ENCODE measurements around the gene HTT. TPM values are rescaled to one million over a fixed set of nuclear protein-coding genes. Genes with fewer than 3 reads are reported as not detected.

The HTT gene
- polyA plus RNA-seq, 1 donor (not counting 4 experiments of a cell fraction or from before 2014, with no cell fraction given) = 16.2 TPM

DNA sequence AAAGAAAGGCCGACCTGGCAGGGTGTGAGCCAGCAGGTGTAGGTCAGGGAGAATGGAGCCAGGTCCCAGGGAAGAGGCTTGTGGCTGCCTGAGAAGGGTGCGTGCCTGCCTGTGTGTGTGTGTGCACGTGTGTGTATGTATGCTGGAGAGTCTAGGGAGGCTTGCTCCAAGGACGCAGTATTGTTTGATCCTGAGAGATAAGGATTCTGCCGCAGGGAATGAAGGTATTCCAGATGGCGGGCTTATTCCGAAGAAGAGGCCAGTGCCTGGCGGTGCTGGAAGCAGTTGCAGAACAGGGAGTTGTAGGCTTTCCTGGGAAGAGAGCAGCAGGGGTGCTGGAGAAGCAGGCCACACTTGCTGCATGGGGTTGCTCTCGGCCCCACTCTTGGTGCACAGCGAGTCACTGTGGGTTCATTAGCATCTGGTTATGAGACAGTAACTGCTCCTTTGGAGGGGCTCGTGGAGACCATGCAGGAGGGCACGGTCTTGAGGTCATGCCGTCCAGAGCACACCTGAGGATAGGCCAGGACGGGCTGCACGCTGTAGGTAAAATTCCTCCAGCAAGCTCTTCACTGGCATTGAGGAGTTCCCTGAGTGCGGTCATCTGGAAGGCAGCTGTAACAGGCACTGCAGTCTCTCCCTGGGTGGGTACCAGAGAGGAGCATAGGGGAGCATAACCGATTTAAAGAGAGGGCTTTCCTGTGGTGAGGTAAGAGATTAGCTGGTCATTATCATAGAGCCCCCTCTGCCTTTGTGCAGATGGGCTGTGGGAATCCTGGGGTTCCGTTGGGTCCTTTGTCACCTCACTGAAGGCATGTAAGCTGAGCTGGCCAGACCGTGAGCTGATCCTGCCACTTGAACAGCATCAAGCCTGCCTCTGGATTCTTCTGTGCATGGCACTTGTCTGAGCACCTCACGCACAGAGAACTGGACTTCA is 144.6 kb downstream of the HTT start:
- dilution Hi-C loops (cut with MboI; ENCODE audit: extremely low pct_ligation_motif_present, low sequenced_read_pairs) = no loop called here

DNA sequence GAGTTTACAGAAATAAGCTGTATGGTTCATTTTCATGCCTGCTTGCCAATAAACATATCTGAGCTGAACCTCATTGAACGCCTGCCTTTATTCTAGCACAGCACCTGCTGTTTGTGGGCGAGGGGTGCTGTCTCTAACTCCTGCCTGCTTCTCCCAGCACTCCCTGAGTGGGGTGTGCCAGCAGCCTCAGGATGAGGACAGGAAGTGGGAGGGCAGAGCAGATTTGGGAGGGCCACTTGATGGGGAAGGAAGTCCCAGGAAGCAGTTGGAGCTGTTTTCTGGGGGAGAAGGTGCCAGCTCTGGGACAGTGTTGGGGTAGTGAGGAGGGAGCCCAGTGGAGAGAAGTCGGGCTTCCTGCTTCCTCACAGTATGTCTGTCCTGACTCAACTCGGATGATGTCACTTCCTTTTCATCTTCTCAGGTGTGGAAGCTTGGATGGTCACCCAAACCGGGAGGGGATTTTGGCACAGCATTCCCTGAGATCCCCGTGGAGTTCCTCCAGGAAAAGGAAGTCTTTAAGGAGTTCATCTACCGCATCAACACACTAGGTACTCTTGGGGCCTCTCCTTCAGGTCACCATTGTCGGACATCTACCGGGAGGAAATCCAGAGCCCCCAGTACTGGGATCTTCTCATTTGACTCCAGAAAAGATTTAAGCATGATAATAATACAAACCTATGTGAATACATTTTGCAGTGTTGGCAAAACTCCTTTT is 145.4 kb downstream of the HTT start:
- H3K4me1 ChIP-seq (ENCODE audit: control insufficient read depth, extremely low read depth, insufficient read depth, low read length) = no peaks in the 10 kb centered on the region
- H3K4me3 ChIP-seq (ENCODE audit: control insufficient read depth in 2 of 3, extremely low read depth in 1 of 3, insufficient read depth in 2 of 3, low read depth in 1 of 3, low read length in 3 of 3) = no peak overlapping the region
- H3K36me3 ChIP-seq (ENCODE audit: control insufficient read depth in 2 of 2, extremely low read depth in 1 of 2, insufficient read depth in 2 of 2, low read length in 2 of 2) = peaks cover 45 to 48% of the 10 kb centered on the region in 2 experiments
- H3K79me2 ChIP-seq (ENCODE audit: control insufficient read depth, insufficient read depth, low read length) = no peaks in the 10 kb centered on the region
- TF ChIP-seq, protein P1, sequence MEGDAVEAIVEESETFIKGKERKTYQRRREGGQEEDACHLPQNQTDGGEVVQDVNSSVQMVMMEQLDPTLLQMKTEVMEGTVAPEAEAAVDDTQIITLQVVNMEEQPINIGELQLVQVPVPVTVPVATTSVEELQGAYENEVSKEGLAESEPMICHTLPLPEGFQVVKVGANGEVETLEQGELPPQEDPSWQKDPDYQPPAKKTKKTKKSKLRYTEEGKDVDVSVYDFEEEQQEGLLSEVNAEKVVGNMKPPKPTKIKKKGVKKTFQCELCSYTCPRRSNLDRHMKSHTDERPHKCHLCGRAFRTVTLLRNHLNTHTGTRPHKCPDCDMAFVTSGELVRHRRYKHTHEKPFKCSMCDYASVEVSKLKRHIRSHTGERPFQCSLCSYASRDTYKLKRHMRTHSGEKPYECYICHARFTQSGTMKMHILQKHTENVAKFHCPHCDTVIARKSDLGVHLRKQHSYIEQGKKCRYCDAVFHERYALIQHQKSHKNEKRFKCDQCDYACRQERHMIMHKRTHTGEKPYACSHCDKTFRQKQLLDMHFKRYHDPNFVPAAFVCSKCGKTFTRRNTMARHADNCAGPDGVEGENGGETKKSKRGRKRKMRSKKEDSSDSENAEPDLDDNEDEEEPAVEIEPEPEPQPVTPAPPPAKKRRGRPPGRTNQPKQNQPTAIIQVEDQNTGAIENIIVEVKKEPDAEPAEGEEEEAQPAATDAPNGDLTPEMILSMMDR (optimal IDR thresholded peaks at IDR 0.05 in 1 of 3, IDR thresholded peaks at IDR 0.05 in 1 of 3, conservative IDR thresholded peaks at IDR 0.05 in 1 of 3; ENCODE audit: extremely low read depth in 1 of 3, insufficient read depth in 2 of 3, low read length in 3 of 3) = no peak
- TF ChIP-seq EZH2 (IDR thresholded peaks at IDR 0.05; ENCODE audit: low read length) = no peak
- no peaks in the 10 kb centered on the region for H3K9me1 ChIP-seq (ENCODE audit: control insufficient read depth, extremely low read depth, insufficient read depth, low read length)
- no peak overlapping the region for H3K9ac ChIP-seq (ENCODE audit: control insufficient read depth, extremely low read depth, insufficient read depth, low read length)
- no peak overlapping the region for H2AFZ ChIP-seq (ENCODE audit: control insufficient read depth, low read length)
- no peaks in the 10 kb centered on the region for H3K9me3 ChIP-seq (ENCODE audit: control insufficient read depth, low read depth, low read length)
- H3K4me2 ChIP-seq (ENCODE audit: control insufficient read depth, extremely low read depth, insufficient read depth, low read depth, low read length) = no peak overlapping the region
- DNase-seq (ENCODE audit: low read depth, low spot score) (no peak), FAIRE-seq (no peak)
- dilution Hi-C loops (cut with MboI; ENCODE audit: extremely low pct_ligation_motif_present, low sequenced_read_pairs) = no loop called here
- H4K20me1 ChIP-seq (ENCODE audit: control insufficient read depth, extremely low read depth, insufficient read depth, low read length) = no peaks in the 10 kb centered on the region
- H3K27ac ChIP-seq (ENCODE audit: control insufficient read depth, insufficient read depth, low read length) = no peak overlapping the region
- H3K27me3 ChIP-seq (ENCODE audit: control insufficient read depth, extremely low read depth, insufficient read depth, low read length) = no peaks in the 10 kb centered on the region

More for the DNA sequence above, 144.6 kb downstream of the HTT start:
- FAIRE-seq (no peak), DNase-seq (ENCODE audit: low read depth, low spot score) (no peak)
- Histone ChIP-seq H3K4me2 (ENCODE audit: control insufficient read depth, extremely low read depth, insufficient read depth, low read depth, low read length) (no peak overlapping the region), H3K9me3 (ENCODE audit: control insufficient read depth, low read depth, low read length) (no peaks in the 10 kb centered on the region), H2AFZ (ENCODE audit: control insufficient read depth, low read length) (no peak overlapping the region), H3K9ac (ENCODE audit: control insufficient read depth, extremely low read depth, insufficient read depth, low read length) (no peak overlapping the region), H3K36me3 (ENCODE audit: control insufficient read depth in 2 of 2, extremely low read depth in 1 of 2, insufficient read depth in 2 of 2, low read length in 2 of 2) (peaks cover 42 to 48% of the 10 kb centered on the region in 2 experiments), H3K27me3 (ENCODE audit: control insufficient read depth, extremely low read depth, insufficient read depth, low read length) (no peaks in the 10 kb centered on the region), H3K4me1 (ENCODE audit: control insufficient read depth, extremely low read depth, insufficient read depth, low read length) (no peaks in the 10 kb centered on the region), H3K9me1 (ENCODE audit: control insufficient read depth, extremely low read depth, insufficient read depth, low read length) (no peaks in the 10 kb centered on the region), H3K79me2 (ENCODE audit: control insufficient read depth, insufficient read depth, low read length) (no peaks in the 10 kb centered on the region), H4K20me1 (ENCODE audit: control insufficient read depth, extremely low read depth, insufficient read depth, low read length) (no peaks in the 10 kb centered on the region), H3K27ac (ENCODE audit: control insufficient read depth, insufficient read depth, low read length) (no peak overlapping the region), H3K4me3 (ENCODE audit: control insufficient read depth in 2 of 3, extremely low read depth in 1 of 3, insufficient read depth in 2 of 3, low read depth in 1 of 3, low read length in 3 of 3) (no peak overlapping the region)
- TF ChIP-seq EZH2 (IDR thresholded peaks at IDR 0.05; ENCODE audit: low read length) = no peak
- TF ChIP-seq, protein P1 (optimal IDR thresholded peaks at IDR 0.05 in 1 of 3, IDR thresholded peaks at IDR 0.05 in 1 of 3, conservative IDR thresholded peaks at IDR 0.05 in 1 of 3; ENCODE audit: extremely low read depth in 1 of 3, insufficient read depth in 2 of 3, low read length in 3 of 3) = no peak
